Prostate gland (tissue), 2 donors: ENCODE results near the gene IL22RA1. TPM values are rescaled to one million over a fixed set of nuclear protein-coding genes. Genes with fewer than 3 reads are reported as not detected.

ENCODE experiments used
- DNase-seq: peaks from one replicate; pipeline ENCODE4 v3.0.0-alpha.2; 2019; ENCODE audit warnings: low spot score
- H3K27ac ChIP-seq, 2 donors: fragments of 200-600 bp; sonication (generic); 2 replicates each; pipeline ENCODE4 v1.5.1; 2017 to 2019
- H3K27me3 ChIP-seq: fragments of 200-600 bp; sonication (generic); replicated peaks from 2 replicates; pipeline ENCODE4 v1.5.1; 2019; ENCODE audit not compliant: insufficient read depth
- H3K36me3 ChIP-seq, 2 donors: fragments of 200-600 bp; sonication (generic); 1 replicate in 1 of 2; 2 replicates in 1 of 2; pipeline versions ENCODE4 v1.5.1 to v1.8.1; 2017 to 2019
- H3K4me1 ChIP-seq: fragments of 200-600 bp; sonication (generic); replicated peaks from 2 replicates; pipeline ENCODE4 v1.5.1; 2019
- H3K4me3 ChIP-seq, 2 donors: fragments of 200-600 bp; sonication (generic); 2 replicates each; pipeline ENCODE4 v1.5.1; 2017 to 2019
- H3K9me3 ChIP-seq: fragments of 200-600 bp; sonication (generic); 2 replicates; pipeline ENCODE4 v1.5.1; 2017
- POLR2A ChIP-seq: fragments of 450-650 bp; IDR thresholded peaks from one replicate; pipeline ENCODE4 v1.6.1; 2016; ENCODE audit warnings: antibody characterized with exemption, mild to moderate bottlenecking
- POLR2AphosphoS5 ChIP-seq: sonication (generic); formaldehyde crosslinking; IDR thresholded peaks from one replicate; pipeline ENCODE4 v1.6.1; 2017; ENCODE audit warnings: antibody characterized with exemption
- WGBS: methylation state at CpG from one replicate; pipeline ENCODE4 v1.1.5; 2018; 5-methylcytosine and 5-hydroxymethylcytosine counted together
- intact Hi-C: fragments of 100-400 bp; cut with DNase I; formaldehyde crosslinking; loops from one replicate; pipeline ENCODE4 v1.14.2; 2022
- total RNA-seq, 2 donors: library from RNA; depleted of rRNA; stranded (reverse); fragments of >200 nt; gene quantifications; one replicate each; pipeline ENCODE4 v1.1.0, GENCODE V29; 2016
- TF ChIP-seq, protein P1 (sequence below), 4 experiments: fragments of 200-600 bp in 2 of 4; fragments of 450-650 bp in 2 of 4; sonication (generic) in 2 of 4; IDR thresholded peaks; 1 replicate in 3 of 4; 2 replicates in 1 of 4; pipeline ENCODE4 v1.5.1; 2016 to 2019; ENCODE audit warnings: antibody characterized with exemption in 4 of 4, mild to moderate bottlenecking in 2 of 4, moderate library complexity in 2 of 4

Gene IL22RA1
- total RNA-seq, 2 donors from 2014 or later: 0.82 to 1.0 TPM

DNA sequence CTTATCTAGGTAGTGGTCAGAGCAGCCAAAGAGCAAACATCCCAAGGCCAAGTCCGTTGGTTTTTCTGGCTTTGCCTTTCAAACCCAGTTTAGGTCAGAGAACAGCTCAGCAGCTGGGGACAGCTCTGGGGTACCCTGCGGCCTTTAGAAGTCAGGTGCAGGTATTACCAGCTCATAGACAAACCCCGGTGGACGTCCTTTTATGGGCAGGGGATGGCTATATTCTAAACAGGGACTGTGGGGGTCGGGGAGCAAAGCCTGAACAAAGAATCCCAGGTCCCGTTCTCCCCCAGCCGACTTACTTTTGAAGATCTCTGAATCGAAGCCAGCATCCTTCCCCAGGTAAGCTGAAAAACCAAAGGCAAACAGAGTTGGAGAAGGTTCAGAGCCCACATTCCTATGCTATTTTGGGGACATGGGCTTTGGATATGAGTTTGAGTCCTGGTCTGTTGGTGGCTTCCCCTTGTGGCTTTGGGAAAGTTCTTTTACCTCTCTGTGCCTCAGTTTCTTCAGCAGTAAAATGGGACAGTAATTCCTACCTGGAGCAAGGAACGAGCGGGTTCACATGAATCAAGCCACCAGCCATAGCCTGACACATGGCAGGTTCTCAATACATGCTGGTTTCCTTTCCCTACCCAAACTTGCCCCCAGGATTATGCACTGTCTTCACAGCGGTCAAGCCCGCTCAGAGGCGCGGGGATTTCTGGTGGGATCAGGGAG lies 47.6 kb downstream of the IL22RA1 start:
- no peaks in the 10 kb centered on the region for H3K27me3 ChIP-seq
- no peak overlapping the region for H3K27ac ChIP-seq
- no peaks in the 10 kb centered on the region for H3K4me1 ChIP-seq
- no peak overlapping the region for H3K4me3 ChIP-seq
- H3K9me3 ChIP-seq: no peaks in the 10 kb centered on the region
- WGBS: 65% methylated on average over 14 of the region's 14 CpGs
- DNase-seq: no peak
- TF ChIP-seq, protein P1, sequence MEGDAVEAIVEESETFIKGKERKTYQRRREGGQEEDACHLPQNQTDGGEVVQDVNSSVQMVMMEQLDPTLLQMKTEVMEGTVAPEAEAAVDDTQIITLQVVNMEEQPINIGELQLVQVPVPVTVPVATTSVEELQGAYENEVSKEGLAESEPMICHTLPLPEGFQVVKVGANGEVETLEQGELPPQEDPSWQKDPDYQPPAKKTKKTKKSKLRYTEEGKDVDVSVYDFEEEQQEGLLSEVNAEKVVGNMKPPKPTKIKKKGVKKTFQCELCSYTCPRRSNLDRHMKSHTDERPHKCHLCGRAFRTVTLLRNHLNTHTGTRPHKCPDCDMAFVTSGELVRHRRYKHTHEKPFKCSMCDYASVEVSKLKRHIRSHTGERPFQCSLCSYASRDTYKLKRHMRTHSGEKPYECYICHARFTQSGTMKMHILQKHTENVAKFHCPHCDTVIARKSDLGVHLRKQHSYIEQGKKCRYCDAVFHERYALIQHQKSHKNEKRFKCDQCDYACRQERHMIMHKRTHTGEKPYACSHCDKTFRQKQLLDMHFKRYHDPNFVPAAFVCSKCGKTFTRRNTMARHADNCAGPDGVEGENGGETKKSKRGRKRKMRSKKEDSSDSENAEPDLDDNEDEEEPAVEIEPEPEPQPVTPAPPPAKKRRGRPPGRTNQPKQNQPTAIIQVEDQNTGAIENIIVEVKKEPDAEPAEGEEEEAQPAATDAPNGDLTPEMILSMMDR (IDR thresholded peaks at IDR 0.05): no peak
- TF ChIP-seq POLR2AphosphoS5 (no peak), POLR2A (no peak)
- H3K36me3 ChIP-seq: no peaks in the 10 kb centered on the region
- intact Hi-C loops: no loop called here

DNA sequence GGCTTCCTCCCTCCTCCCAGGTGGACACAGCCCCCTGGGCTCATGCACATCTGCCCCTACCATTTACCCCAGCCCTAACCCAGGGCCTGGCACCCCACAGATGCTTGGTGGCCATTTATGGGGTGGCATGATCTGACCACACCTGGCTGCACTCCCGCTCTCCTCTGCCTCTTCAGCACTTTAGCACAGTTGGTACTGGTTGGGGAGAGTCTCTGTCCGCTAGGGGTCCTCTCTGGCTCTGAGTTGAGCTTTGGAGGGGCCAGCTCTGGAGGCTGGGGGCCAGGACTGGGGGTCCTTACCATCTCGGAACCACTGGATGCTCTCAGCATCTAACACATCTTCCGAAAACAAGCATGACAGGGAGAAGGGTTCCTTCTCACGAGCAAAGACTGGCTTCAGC lies 48.4 kb downstream of the IL22RA1 start:
- no peak overlapping the region for H3K27ac ChIP-seq
- H3K9me3 ChIP-seq: no peaks in the 10 kb centered on the region
- no peaks in the 10 kb centered on the region for H3K27me3 ChIP-seq
- H3K4me1 ChIP-seq: no peaks in the 10 kb centered on the region
- H3K36me3 ChIP-seq: no peaks in the 10 kb centered on the region
- TF ChIP-seq, protein P1 (IDR thresholded peaks at IDR 0.05): no peak
- TF ChIP-seq POLR2A (no peak), POLR2AphosphoS5 (no peak)
- intact Hi-C loops: no loop called here
- no peak overlapping the region for H3K4me3 ChIP-seq
- DNase-seq: no peak
- 87% methylated on average over 5 of the region's 5 CpGs for WGBS

DNA sequence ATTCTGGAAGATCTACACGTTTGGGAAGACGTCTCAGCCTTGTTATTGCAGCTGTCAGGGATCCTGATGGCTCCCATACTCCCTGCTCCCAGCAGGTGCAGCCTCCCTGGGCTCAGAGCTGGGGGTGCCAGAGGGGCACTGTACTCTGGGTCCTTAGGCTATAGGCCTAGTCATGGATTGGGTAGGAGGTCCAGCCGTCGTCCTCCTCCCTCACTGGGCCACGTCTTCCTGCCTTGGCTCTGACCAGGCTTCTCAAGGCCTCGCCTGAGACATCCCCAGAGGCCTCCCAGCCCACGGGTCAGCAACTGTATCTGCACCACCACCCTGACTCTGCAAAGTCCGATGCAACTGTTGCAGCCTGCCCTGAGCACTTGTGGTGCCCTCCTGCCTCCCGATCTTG lies 49.2 kb downstream of the IL22RA1 start:
- Histone ChIP-seq H3K9me3 (no peaks in the 10 kb centered on the region), H3K4me3 (no peak overlapping the region), H3K27ac (no peak overlapping the region), H3K36me3 (no peaks in the 10 kb centered on the region), H3K27me3 (no peaks in the 10 kb centered on the region), H3K4me1 (no peaks in the 10 kb centered on the region)
- intact Hi-C loops: no loop called here
- TF ChIP-seq POLR2A (no peak), POLR2AphosphoS5 (no peak)
- TF ChIP-seq, protein P1 (IDR thresholded peaks at IDR 0.05): no peak
- DNase-seq: no peak
- 80% methylated on average over 9 of the region's 9 CpGs for WGBS

DNA sequence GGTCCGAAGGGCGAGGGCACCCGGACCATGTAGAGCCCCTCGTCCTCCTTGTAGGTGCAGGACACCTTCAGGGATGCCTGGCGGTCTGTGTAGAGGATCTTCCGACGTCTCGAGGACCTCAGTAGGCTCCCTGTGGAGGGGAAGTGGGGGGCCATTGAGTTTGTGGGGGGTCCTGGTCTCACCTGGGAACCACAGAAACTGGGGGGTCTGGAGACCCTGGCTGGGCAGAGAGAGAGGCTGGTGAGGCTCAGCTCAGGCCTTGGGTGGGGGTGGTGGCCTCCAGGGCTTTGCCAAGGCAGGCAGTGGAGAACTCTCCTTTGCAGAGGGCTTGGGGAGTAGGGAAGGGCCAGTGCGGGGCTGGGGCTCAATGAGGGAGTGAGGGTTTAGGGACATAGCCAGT lies 50.0 kb downstream of the IL22RA1 start:
- intact Hi-C loops: no loop called here
- Histone ChIP-seq H3K4me1 (no peaks in the 10 kb centered on the region), H3K36me3 (no peaks in the 10 kb centered on the region), H3K27ac (no peak overlapping the region), H3K4me3 (no peak overlapping the region), H3K27me3 (no peaks in the 10 kb centered on the region), H3K9me3 (no peaks in the 10 kb centered on the region)
- 95% methylated on average over 9 of the region's 9 CpGs for WGBS
- TF ChIP-seq, protein P1 (IDR thresholded peaks at IDR 0.05): no peak
- TF ChIP-seq POLR2A (no peak), POLR2AphosphoS5 (no peak)
- no peak for DNase-seq

DNA sequence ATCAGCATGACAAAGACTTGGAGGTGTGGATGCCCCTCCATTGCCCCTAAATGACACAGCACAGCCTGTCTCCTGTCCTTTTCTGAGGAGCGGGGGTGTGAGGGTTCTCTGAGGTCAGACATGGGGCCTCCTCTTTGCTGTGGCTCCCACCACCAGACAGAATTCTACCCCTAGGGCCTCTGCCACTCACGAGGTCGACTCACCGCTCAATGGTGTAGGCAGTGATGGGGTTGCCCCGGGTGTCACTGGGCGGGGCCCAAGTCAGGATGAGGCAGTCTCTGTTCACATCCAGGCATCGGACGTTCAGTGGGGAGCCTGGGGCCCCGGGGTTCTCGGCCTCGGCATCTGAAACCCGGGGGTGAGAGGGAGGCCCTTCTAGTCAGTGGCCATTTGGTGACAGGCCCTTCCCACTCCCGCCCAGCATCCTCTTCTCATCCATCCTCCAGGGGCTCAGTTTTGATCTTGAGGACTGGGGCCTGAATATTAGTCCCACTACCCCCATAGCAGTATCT lies 50.9 kb downstream of the IL22RA1 start:
- Histone ChIP-seq H3K4me1 (no peaks in the 10 kb centered on the region), H3K9me3 (no peaks in the 10 kb centered on the region), H3K36me3 (no peaks in the 10 kb centered on the region), H3K27me3 (no peaks in the 10 kb centered on the region), H3K27ac (no peak overlapping the region), H3K4me3 (no peak overlapping the region)
- no peak for TF ChIP-seq POLR2AphosphoS5
- TF ChIP-seq POLR2A: no peak
- TF ChIP-seq, protein P1 (IDR thresholded peaks at IDR 0.05): no peak
- intact Hi-C loops: no loop called here
- WGBS: 89% methylated on average over 13 of the region's 13 CpGs
- DNase-seq: no peak
